Astrocyte (in vitro differentiated cells and primary cell): Measurements from ENCODE around the gene CFAP65. TPM values are rescaled to one million over a fixed set of nuclear protein-coding genes. Genes with fewer than 3 reads are reported as not detected.

Experiments
- DNase-seq: peaks from one replicate; pipeline ENCODE4 v3.0.0-alpha.2; 2010; ENCODE audit warnings: low read depth
- FAIRE-seq: peaks from 2 replicates; lab custom pipeline; 2011; peaks lifted over from hg19 to GRCh38; lab: Jason Lieb, UNC
- H2AFZ ChIP-seq: 2 replicates; pipeline ENCODE4 v1.6.0; 2012; ENCODE audit warnings: low read depth, low read length, inconsistent platforms
- H3K27ac ChIP-seq: 2 replicates; pipeline ENCODE4 v1.5.1; 2011; ENCODE audit warnings: low read depth, low read length, inconsistent platforms
- H3K27me3 ChIP-seq: 2 replicates; pipeline ENCODE4 v1.6.0; 2011; ENCODE audit warnings: low read length, inconsistent platforms; ENCODE audit not compliant: insufficient read depth
- H3K36me3 ChIP-seq: 2 replicates; pipeline ENCODE4 v1.5.1; 2011; ENCODE audit warnings: low read length, inconsistent platforms; ENCODE audit not compliant: insufficient read depth
- H3K4me1 ChIP-seq: 2 replicates; pipeline ENCODE4 v1.5.1; 2011; ENCODE audit warnings: low read length, inconsistent platforms; ENCODE audit not compliant: insufficient read depth
- H3K4me2 ChIP-seq: 2 replicates; pipeline ENCODE4 v1.6.0; 2012; ENCODE audit warnings: low read length, inconsistent platforms
- H3K4me3 ChIP-seq: 2 replicates; pipeline ENCODE4 v1.5.1; 2011; ENCODE audit warnings: low read depth, mild to moderate bottlenecking, low read length, inconsistent platforms; ENCODE audit not compliant: insufficient read depth
- H3K79me2 ChIP-seq: 2 replicates; pipeline ENCODE4 v1.6.0; 2012; ENCODE audit warnings: mild to moderate bottlenecking, low read length, inconsistent platforms; ENCODE audit not compliant: insufficient read depth
- H3K9ac ChIP-seq: 2 replicates; pipeline ENCODE4 v1.6.0; 2012; ENCODE audit warnings: mild to moderate bottlenecking, low read length, inconsistent platforms
- H3K9me3 ChIP-seq: 2 replicates; pipeline ENCODE4 v1.5.1; 2012; ENCODE audit warnings: low read depth, mild to moderate bottlenecking, low read length, inconsistent platforms; ENCODE audit not compliant: insufficient read depth
- H4K20me1 ChIP-seq: 2 replicates; pipeline ENCODE4 v1.6.0; 2012; ENCODE audit warnings: low read length, inconsistent platforms; ENCODE audit not compliant: insufficient read depth
- H3K27ac Mint-ChIP-seq: one replicate; pipeline ENCODE4 v1.8.0; 2021; ENCODE audit warnings: mild to moderate bottlenecking, mixed read lengths; ENCODE audit not compliant: unreplicated experiment
- H3K27me3 Mint-ChIP-seq: one replicate; pipeline ENCODE4 v1.8.0; 2021; ENCODE audit warnings: low read depth, mixed read lengths; ENCODE audit not compliant: unreplicated experiment
- H3K36me3 Mint-ChIP-seq: one replicate; pipeline ENCODE4 v1.8.0; 2021; ENCODE audit warnings: low read depth, mixed read lengths; ENCODE audit not compliant: unreplicated experiment
- H3K4me1 Mint-ChIP-seq: one replicate; pipeline ENCODE4 v1.8.0; 2021; ENCODE audit warnings: low read depth, mixed read lengths; ENCODE audit not compliant: unreplicated experiment
- H3K4me3 Mint-ChIP-seq: one replicate; pipeline ENCODE4 v1.8.0; 2021; ENCODE audit warnings: mild to moderate bottlenecking, moderate library complexity, mixed read lengths; ENCODE audit not compliant: unreplicated experiment
- H3K9me3 Mint-ChIP-seq: one replicate; pipeline ENCODE4 v1.8.0; 2021; ENCODE audit warnings: mild to moderate bottlenecking, mixed read lengths; ENCODE audit not compliant: unreplicated experiment
- EZH2 ChIP-seq: IDR thresholded peaks from 2 replicates; pipeline ENCODE4 v1.6.1; 2012; ENCODE audit warnings: mild to moderate bottlenecking, low read length, inconsistent platforms; ENCODE audit not compliant: insufficient read depth
- total RNA-seq: library from RNA; stranded (reverse); gene quantifications from 2 replicates; pipeline ENCODE4 v1.2.1, GENCODE V29; 2021
- TF ChIP-seq, protein P1 (sequence below): IDR thresholded peaks from 2 replicates; pipeline ENCODE4 v1.5.1; 2011; ENCODE audit warnings: low read depth, mild to moderate bottlenecking, inconsistent platforms, low read length, moderate library complexity; ENCODE audit not compliant: insufficient read depth

The CFAP65 gene
- total RNA-seq, 1 donor from 2014 or later = 0.27 TPM

DNA sequence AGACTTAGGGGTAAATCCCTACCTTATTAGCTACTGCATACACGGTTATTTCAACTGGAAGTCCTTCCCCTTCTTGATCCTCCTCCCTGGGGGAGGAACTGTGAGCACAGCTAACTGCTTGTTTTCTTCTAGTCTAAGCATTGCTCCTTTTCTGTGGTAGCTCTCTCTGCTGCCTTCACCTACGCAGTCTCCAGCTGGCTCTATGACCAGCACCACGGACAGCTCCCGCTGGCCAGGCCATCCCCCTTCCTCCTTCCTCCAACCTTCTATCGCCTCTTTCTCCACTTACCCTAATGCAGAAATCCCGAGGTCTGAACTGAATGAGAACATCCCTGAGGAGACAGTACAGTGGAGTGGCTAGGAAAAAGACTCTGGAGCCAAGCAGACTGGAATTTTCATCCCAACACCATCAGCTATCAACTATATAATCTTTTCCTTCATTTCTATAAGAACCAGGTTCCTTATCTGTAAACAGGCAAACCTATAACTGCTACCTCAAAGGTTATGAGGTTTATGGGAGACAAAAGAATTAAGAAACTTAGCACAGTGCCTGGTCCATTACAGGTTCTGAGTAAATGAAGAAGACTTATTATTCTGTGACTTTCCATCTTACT, 4.7 kb upstream of the CFAP65 start:
- Histone ChIP-seq H3K9ac (no peak overlapping the region), H4K20me1 (no peaks in the 10 kb centered on the region), H3K4me1 (no peaks in the 10 kb centered on the region), H2AFZ (no peak overlapping the region), H3K79me2 (no peaks in the 10 kb centered on the region), H3K4me2 (no peak overlapping the region), H3K27ac (no peak overlapping the region), H3K4me3 (no peak overlapping the region), H3K27me3 (peaks cover 46% of the 10 kb centered on the region), H3K9me3 (no peaks in the 10 kb centered on the region), H3K36me3 (no peaks in the 10 kb centered on the region)
- TF ChIP-seq, protein P1, sequence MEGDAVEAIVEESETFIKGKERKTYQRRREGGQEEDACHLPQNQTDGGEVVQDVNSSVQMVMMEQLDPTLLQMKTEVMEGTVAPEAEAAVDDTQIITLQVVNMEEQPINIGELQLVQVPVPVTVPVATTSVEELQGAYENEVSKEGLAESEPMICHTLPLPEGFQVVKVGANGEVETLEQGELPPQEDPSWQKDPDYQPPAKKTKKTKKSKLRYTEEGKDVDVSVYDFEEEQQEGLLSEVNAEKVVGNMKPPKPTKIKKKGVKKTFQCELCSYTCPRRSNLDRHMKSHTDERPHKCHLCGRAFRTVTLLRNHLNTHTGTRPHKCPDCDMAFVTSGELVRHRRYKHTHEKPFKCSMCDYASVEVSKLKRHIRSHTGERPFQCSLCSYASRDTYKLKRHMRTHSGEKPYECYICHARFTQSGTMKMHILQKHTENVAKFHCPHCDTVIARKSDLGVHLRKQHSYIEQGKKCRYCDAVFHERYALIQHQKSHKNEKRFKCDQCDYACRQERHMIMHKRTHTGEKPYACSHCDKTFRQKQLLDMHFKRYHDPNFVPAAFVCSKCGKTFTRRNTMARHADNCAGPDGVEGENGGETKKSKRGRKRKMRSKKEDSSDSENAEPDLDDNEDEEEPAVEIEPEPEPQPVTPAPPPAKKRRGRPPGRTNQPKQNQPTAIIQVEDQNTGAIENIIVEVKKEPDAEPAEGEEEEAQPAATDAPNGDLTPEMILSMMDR = no peak
- TF ChIP-seq EZH2 = no peak
- Mint-ChIP-seq H3K36me3 (no peaks in the 10 kb centered on the region), H3K4me3 (no peak overlapping the region), H3K27me3 (peaks cover 81% of the 10 kb centered on the region), H3K27ac (no peak overlapping the region), H3K4me1 (no peaks in the 10 kb centered on the region), H3K9me3 (peaks cover 6% of the 10 kb centered on the region)
- FAIRE-seq = no peak
- DNase-seq = peak; percentile 20

DNA sequence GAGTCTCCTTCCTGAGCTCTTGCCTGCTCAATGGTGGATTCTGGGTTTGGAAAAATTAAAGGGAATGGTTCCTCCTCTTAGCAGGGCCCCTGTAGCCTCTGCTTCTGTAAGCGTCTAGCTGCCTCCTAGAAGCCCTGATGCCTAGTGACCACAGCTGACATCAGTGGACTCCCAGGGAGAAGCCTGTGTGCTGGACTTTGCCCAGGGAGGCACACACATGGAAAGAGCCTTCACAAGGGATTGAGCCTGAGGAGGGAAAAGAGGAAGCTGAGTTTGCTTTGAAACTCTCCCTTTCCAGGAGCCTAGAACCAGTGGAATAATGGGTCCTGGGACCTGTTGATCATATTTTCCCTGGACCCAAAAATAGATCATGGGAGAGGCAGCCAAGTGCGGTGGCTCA, 1.4 kb upstream of the CFAP65 start:
- Mint-ChIP-seq H3K4me3 (no peak overlapping the region), H3K27me3 (peaks cover 72% of the 10 kb centered on the region), H3K9me3 (no peaks in the 10 kb centered on the region), H3K4me1 (no peaks in the 10 kb centered on the region), H3K27ac (no peak overlapping the region), H3K36me3 (no peaks in the 10 kb centered on the region)
- no peak overlapping the region for H3K4me3 ChIP-seq
- DNase-seq = no peak
- H3K79me2 ChIP-seq = no peaks in the 10 kb centered on the region
- H3K27me3 ChIP-seq = peaks cover 40% of the 10 kb centered on the region
- H3K4me1 ChIP-seq = no peaks in the 10 kb centered on the region
- H3K9ac ChIP-seq = no peak overlapping the region
- H2AFZ ChIP-seq = no peak overlapping the region
- no peaks in the 10 kb centered on the region for H3K36me3 ChIP-seq
- H3K9me3 ChIP-seq = no peaks in the 10 kb centered on the region
- TF ChIP-seq EZH2 = no peak
- TF ChIP-seq, protein P1 = no peak
- H3K27ac ChIP-seq = no peak overlapping the region
- no peak for FAIRE-seq
- H4K20me1 ChIP-seq = no peaks in the 10 kb centered on the region
- no peak overlapping the region for H3K4me2 ChIP-seq

DNA sequence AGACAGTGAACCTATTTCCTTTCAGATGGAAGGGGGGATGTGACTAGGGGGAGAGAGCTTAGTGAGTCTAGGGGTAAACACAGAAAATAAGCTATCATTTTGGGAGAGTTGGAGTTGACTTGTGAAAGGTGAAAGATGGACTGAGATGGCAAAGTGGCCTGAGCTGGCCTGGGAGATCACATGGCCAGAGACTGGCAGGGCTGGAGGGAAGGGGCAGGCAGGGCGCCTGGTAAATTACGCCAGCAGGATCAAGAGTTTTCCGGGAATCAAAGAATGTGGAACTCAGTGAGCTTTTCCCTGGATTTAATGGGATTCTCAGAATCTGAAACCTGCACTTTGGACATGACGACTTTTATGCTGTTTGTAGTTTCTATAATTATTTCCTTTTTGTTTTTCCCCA, 841 bp upstream of the CFAP65 start:
- H3K4me1 Mint-ChIP-seq = no peaks in the 10 kb centered on the region
- no peak for FAIRE-seq
- no peak overlapping the region for H3K27ac ChIP-seq
- no peak overlapping the region for H3K27ac Mint-ChIP-seq
- H3K4me1 ChIP-seq = no peaks in the 10 kb centered on the region
- peaks cover 39% of the 10 kb centered on the region for H3K27me3 ChIP-seq
- H3K36me3 Mint-ChIP-seq = no peaks in the 10 kb centered on the region
- no peak overlapping the region for H3K4me2 ChIP-seq
- no peaks in the 10 kb centered on the region for H3K79me2 ChIP-seq
- no peaks in the 10 kb centered on the region for H4K20me1 ChIP-seq
- no peaks in the 10 kb centered on the region for H3K9me3 ChIP-seq
- no peaks in the 10 kb centered on the region for H3K36me3 ChIP-seq
- DNase-seq = no peak
- TF ChIP-seq, protein P1 = no peak
- no peak for TF ChIP-seq EZH2
- H2AFZ ChIP-seq = no peak overlapping the region
- no peak overlapping the region for H3K4me3 Mint-ChIP-seq
- H3K27me3 Mint-ChIP-seq = peaks cover 72% of the 10 kb centered on the region
- no peak overlapping the region for H3K4me3 ChIP-seq
- no peaks in the 10 kb centered on the region for H3K9me3 Mint-ChIP-seq
- H3K9ac ChIP-seq = no peak overlapping the region
